C4-2B (cell line): ENCODE data around the gene DNAH14.
"Not testable (repeated sequence)": the region's sequence is repeated elsewhere in the genome, so short reads cannot be mapped to it uniquely, and the experiment has no call there.

Experiments
- H3K27ac ChIP-seq: fragments of 450-650 bp; 2 replicates; pipeline ENCODE4 v1.5.1; 2017
- ZFX ChIP-seq: fragments of 450-650 bp; IDR thresholded peaks from 2 replicates; pipeline ENCODE4 v1.6.1; 2017
- TF ChIP-seq, protein P1 (sequence below): fragments of 450-650 bp; conservative IDR thresholded peaks from 2 replicates; pipeline ENCODE4 v1.5.1; 2017; ENCODE audit warnings: mild to moderate bottlenecking

Gene DNAH14

DNA sequence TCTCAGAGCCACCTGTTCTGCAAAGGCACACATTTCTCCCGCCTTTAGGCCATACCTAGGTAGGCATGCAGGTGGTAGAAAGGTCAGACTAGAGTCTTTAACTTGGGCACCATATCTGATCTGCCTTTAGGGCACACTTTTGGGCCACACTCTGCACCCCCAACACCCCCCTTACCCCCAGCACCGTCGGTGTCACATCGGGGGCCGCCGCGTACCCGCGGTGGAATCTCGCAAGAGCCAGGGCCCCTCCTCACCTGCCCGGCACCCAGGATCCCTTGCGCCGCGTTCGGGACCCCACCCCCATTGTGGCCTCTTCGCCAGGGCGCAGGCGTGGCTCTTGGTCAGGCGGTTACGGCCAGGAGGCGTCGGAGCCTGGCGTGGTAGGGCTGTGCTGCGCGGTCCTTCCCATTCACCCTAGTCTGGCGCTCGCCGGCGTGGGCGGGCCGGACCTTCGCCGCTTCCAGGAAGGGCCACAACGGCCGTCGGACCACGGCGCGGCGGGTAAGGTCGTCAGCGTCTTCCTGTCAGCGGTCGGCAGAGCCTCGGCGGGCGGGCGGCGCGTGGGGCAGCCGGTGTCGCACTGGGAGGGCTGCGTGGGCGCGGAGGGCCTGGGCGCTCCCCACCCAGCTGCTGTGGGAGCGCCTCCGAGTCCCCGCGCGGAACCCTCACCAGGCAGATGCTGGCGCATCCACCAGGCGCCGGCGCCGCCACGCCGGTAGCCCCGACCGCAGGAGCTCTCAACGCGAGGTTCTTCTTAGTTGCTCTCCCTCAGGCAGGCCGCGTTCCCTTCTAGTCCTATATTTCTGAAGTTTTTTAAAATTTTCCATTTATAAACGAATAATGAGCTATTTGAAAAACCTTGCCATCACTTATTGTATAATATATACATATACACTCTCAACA is at the start of gene DNAH14:
Gene DNAH14 (plus strand): TSS at position 341 of the 903 bp plus-strand sequence. CDS start 23,028 bp downstream, outside the sequence.
- TF ChIP-seq, protein P1, sequence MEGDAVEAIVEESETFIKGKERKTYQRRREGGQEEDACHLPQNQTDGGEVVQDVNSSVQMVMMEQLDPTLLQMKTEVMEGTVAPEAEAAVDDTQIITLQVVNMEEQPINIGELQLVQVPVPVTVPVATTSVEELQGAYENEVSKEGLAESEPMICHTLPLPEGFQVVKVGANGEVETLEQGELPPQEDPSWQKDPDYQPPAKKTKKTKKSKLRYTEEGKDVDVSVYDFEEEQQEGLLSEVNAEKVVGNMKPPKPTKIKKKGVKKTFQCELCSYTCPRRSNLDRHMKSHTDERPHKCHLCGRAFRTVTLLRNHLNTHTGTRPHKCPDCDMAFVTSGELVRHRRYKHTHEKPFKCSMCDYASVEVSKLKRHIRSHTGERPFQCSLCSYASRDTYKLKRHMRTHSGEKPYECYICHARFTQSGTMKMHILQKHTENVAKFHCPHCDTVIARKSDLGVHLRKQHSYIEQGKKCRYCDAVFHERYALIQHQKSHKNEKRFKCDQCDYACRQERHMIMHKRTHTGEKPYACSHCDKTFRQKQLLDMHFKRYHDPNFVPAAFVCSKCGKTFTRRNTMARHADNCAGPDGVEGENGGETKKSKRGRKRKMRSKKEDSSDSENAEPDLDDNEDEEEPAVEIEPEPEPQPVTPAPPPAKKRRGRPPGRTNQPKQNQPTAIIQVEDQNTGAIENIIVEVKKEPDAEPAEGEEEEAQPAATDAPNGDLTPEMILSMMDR, result no peak
- peak; percentile 65 for TF ChIP-seq ZFX
- peak within 1 kb of the TSS; percentile 85 for H3K27ac ChIP-seq

DNA sequence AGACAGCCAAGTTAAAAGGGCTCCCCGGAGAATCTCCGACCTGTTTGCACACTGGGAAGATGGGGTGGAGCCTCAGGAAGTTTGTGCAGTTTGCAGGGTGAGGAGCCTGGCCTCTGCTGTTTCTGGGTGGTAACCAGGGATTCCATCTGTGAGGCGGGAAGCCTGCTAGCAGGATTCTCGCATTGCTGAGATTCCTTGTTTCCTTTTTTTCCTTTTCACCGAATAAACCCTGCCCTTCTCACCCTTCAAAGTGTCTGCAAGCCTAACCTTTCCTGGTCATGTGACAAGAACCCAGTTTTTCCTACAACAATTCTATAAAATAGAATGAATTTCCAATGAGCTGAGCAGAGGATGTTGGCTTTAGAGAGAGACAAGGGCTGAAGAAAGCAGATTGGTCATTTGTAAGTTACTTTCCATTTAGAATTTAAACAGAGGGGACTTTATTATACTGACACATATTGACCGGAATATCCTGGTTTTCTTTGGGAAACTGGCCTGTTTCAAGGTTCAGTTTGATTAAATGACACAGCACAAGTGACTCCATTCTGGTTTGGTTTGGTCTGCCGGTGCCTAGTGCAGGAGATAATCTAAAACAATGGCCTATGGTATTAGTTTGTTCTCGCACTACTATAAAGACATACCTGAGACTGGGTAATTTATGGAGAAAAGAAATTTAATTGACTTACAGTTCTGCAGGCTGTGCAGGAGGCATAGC is 48.7 kb upstream of the DNAH14 start:
- H3K27ac ChIP-seq, result no peak overlapping the region
- TF ChIP-seq, protein P1, result no peak
- no peak for TF ChIP-seq ZFX

DNA sequence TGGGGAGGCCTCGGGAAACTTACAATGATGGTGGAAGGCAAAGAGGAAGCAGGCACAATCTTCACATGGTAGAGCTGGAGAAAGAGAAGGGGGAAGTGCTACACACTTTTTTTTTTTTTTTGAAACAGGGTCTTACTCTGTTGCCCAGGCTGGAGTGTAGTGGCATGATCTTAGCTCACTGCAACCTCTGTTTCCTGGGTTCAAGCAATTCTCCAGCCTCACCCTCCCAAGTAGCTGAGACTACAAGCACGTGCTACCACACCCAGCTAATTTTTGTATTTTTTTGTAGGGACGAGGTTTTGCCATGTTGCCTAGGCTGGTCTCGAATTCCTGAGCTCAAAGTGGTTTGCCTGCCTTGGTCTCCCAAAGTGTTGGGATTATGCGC is 48.2 kb upstream of the DNAH14 start:
- H3K27ac ChIP-seq, result not testable (repeated sequence)

GRCh38 chr1:224881762-224882211 is 47.7 kb upstream of the DNAH14 start:
- no peak overlapping the region for H3K27ac ChIP-seq
- TF ChIP-seq, protein P1, result no peak
- no peak for TF ChIP-seq ZFX

DNA sequence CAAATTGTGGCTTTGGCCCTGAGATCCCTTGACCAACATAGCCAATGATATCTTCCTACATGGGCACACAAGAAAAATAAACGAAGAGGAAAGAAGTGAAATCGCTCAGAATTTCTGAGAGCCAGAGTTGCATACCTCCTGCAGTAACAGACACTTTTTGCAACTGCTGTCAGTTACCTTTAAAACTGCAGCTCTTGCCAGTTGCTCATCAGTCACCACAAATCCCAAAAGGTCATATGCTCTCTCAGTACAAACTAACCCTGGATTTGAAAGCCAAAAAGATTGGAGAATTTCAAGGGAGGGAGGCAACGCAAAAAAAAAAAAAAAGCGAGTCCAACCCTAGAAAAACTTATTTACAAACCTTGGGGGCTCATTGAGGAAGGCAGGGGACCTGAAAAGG is 47.2 kb upstream of the DNAH14 start:
- no peak for TF ChIP-seq ZFX
- TF ChIP-seq, protein P1, result no peak
- H3K27ac ChIP-seq, result no peak overlapping the region

DNA sequence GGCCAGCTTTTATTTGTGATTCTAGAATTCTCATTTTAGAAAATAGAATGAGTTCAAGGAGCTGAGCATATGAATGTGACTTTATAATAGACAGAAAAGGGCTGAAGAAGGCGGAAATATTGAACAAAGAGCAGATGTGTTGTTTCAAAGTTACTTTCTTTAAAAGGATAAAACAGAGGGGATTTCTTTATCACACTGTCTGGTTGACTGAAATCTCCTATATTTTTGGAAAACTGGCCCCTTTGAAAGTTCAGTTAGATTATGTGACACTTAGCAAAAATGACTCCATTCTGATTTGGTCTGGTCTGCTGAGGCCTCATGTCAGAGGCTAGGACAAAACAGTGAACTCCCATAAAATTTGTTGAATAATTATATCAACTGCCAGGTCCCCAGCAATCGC is 46.4 kb upstream of the DNAH14 start:
- no peak overlapping the region for H3K27ac ChIP-seq
- TF ChIP-seq, protein P1, result no peak
- no peak for TF ChIP-seq ZFX

GRCh38 chr1:224884361-224884801 is 45.1 kb upstream of the DNAH14 start:
- no peak overlapping the region; the same call in 1 of the 2 replicates for H3K27ac ChIP-seq
- TF ChIP-seq ZFX, result no peak
- TF ChIP-seq, protein P1, result no peak

GRCh38 chr1:224885376-224885775 is 44.1 kb upstream of the DNAH14 start:
- peak overlapping the region; percentile 47; the same call in 1 of the 2 replicates for H3K27ac ChIP-seq
